Measurements from ENCODE around the gene MISP.

Gene MISP

GRCh38 chr19:765179-765738, 14.3 kb downstream of the MISP start:
- no peak for DNase-seq (ENCODE audit: low read depth)
- no peak overlapping the region for H3K4me3 ChIP-seq (ENCODE audit: low read depth, low read length)
- TF ChIP-seq CTCF (conservative IDR thresholded peaks at IDR 0.05; ENCODE audit: low read depth, low read length), result no peak

GRCh38 chr19:768424-768823, 17.5 kb downstream of the MISP start:
- peak; percentile 85 for DNase-seq (ENCODE audit: low read depth)
- no peak for TF ChIP-seq CTCF (conservative IDR thresholded peaks at IDR 0.05; ENCODE audit: low read depth, low read length)
- H3K4me3 ChIP-seq (ENCODE audit: low read depth, low read length), result no peak overlapping the region

- no peak overlapping the region for H3K4me3 ChIP-seq (ENCODE audit: low read depth, low read length)
- TF ChIP-seq CTCF (conservative IDR thresholded peaks at IDR 0.05; ENCODE audit: low read depth, low read length), result no peak
- no peak for DNase-seq (ENCODE audit: low read depth)
These were observed 18.7 kb downstream of the MISP start for GRCh38 chr19:769616-770015.

GRCh38 chr19:771332-771785, 20.4 kb downstream of the MISP start:
- peak; percentile 69 for DNase-seq (ENCODE audit: low read depth)
- no peak overlapping the region for H3K4me3 ChIP-seq (ENCODE audit: low read depth, low read length)
- TF ChIP-seq CTCF (conservative IDR thresholded peaks at IDR 0.05; ENCODE audit: low read depth, low read length), result peak; percentile 78

- no peak overlapping the region for H3K4me3 ChIP-seq (ENCODE audit: low read depth, low read length)
- DNase-seq (ENCODE audit: low read depth), result no peak
- no peak for TF ChIP-seq CTCF (conservative IDR thresholded peaks at IDR 0.05; ENCODE audit: low read depth, low read length)
These were observed 21.2 kb downstream of the MISP start for GRCh38 chr19:772063-772462.

- no peak overlapping the region for H3K4me3 ChIP-seq (ENCODE audit: low read depth, low read length)
- DNase-seq (ENCODE audit: low read depth), result no peak
- TF ChIP-seq CTCF (conservative IDR thresholded peaks at IDR 0.05; ENCODE audit: low read depth, low read length), result no peak
These were observed 22.0 kb downstream of the MISP start for GRCh38 chr19:772730-773436.

GRCh38 chr19:776549-776948, 25.6 kb downstream of the MISP start:
- no peak for TF ChIP-seq CTCF (conservative IDR thresholded peaks at IDR 0.05; ENCODE audit: low read depth, low read length)
- no peak overlapping the region for H3K4me3 ChIP-seq (ENCODE audit: low read depth, low read length)
- DNase-seq (ENCODE audit: low read depth), result no peak
